KMS-11 (cell line): ENCODE results near the gene SART1.

Experiments
- H2AFZ ChIP-seq: fragments of 200-600 bp; sonication (generic); 2 replicates; pipeline ENCODE4 v1.6.1; 2016; ENCODE audit warnings: antibody characterized with exemption, mixed run types, low read depth
- H3K27ac ChIP-seq: fragments of 200-600 bp; sonication (generic); 2 replicates; pipeline ENCODE4 v1.6.1; 2016; ENCODE audit warnings: mild to moderate bottlenecking, mixed run types
- H3K27me3 ChIP-seq: fragments of 200-600 bp; sonication (generic); 2 replicates; pipeline ENCODE4 v1.6.1; 2017; ENCODE audit warnings: mild to moderate bottlenecking, low read depth, mixed run types, moderate library complexity; ENCODE audit not compliant: insufficient read depth
- H3K36me3 ChIP-seq: fragments of 200-600 bp; sonication (generic); 2 replicates; pipeline ENCODE4 v1.6.1; 2017; ENCODE audit warnings: mild to moderate bottlenecking, mixed run types; ENCODE audit not compliant: insufficient read depth
- H3K4me1 ChIP-seq: fragments of 200-600 bp; sonication (generic); 2 replicates; pipeline ENCODE4 v1.6.1; 2016; ENCODE audit warnings: mild to moderate bottlenecking, low read depth, mixed run types; ENCODE audit not compliant: poor library complexity, severe bottlenecking
- H3K4me2 ChIP-seq: fragments of 200-600 bp; sonication (generic); 2 replicates; pipeline ENCODE4 v1.7.0; 2016; ENCODE audit warnings: mild to moderate bottlenecking, mixed run types
- H3K4me3 ChIP-seq: fragments of 200-600 bp; sonication (generic); IDR thresholded peaks from 2 replicates; pipeline ENCODE4 v1.6.1; 2017; ENCODE audit warnings: low read depth, low read length, mixed read lengths; ENCODE audit not compliant: insufficient read depth
- H3K79me2 ChIP-seq: fragments of 200-600 bp; sonication (generic); 2 replicates; pipeline ENCODE4 v1.6.1; 2016; ENCODE audit warnings: low read depth, mixed run types; ENCODE audit not compliant: insufficient read depth
- H3K9ac ChIP-seq: fragments of 200-600 bp; sonication (generic); 2 replicates; pipeline ENCODE4 v1.6.1; 2016; ENCODE audit warnings: mild to moderate bottlenecking, mixed run types
- H4K20me1 ChIP-seq: fragments of 200-600 bp; sonication (generic); 2 replicates; pipeline ENCODE4 v1.6.1; 2016; ENCODE audit warnings: mild to moderate bottlenecking, mixed run types; ENCODE audit not compliant: insufficient read depth
- CTCF ChIP-seq: fragments of 200-600 bp; sonication (generic); conservative IDR thresholded peaks from 2 replicates; pipeline ENCODE4 v1.6.1; 2017; ENCODE audit warnings: low read depth, mild to moderate bottlenecking, antibody characterized with exemption, low read length, moderate library complexity, mixed read lengths

The SART1 gene

DNA sequence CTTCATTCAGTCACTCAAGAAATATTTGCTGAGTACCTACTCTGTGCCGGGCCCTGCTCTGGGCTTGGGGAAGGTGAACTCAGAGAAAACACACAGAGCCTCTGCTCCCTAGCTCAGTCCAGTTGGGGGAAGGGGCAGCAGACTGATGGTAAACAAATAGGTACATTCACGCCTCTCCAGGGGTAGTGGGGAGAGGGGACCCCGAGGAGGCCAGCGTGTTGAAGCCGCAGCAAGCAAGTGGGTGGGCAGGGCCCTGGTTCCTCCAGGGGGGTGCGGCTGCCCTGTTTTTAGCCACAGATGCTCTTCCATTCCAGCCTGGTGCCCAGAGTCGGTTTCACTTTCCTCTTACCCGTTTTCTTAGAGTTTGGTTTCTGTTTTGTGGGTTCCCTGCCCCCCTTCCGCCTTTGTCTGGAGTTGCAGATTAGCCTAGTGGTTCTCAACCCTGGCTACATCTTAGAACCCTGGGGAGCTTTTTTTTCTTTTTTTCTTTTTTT, 33.6 kb upstream of the SART1 start:
- H2AFZ ChIP-seq: peak overlapping the region; percentile 75
- H3K9ac ChIP-seq: peak overlapping the region; percentile 47; the same call in 1 of the 2 replicates
- H3K79me2 ChIP-seq: no peaks in the 10 kb centered on the region
- peaks cover 35% of the 10 kb centered on the region for H3K4me1 ChIP-seq
- TF ChIP-seq CTCF: no peak
- no peaks in the 10 kb centered on the region for H3K36me3 ChIP-seq
- no peaks in the 10 kb centered on the region for H3K27me3 ChIP-seq
- H3K4me2 ChIP-seq: peak overlapping the region; percentile 91
- peak overlapping the region; percentile 86 for H3K27ac ChIP-seq
- H3K4me3 ChIP-seq: no peak overlapping the region
- no peaks in the 10 kb centered on the region for H4K20me1 ChIP-seq

DNA sequence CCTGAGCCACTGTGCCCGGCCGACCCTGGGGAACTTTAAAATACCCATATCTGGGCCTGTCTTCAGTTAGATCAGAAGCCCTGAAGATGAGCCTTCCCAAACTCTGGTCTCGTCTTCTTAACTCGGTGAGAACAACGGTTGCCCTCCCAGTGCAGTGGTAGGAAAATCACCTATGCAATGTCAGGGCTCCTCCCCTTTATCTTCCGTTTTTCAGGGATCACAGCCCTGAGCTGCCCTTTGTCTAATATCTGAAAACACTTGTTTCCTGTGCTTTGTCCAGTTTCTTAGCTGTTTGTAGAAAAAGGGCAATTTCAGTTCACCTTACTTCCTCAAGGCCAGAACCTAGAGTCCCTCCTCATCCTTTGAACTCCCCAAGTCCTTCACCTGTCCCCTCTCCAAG, 32.9 kb upstream of the SART1 start:
- H2AFZ ChIP-seq: peak overlapping the region; percentile 75
- H3K4me2 ChIP-seq: peak overlapping the region; percentile 91
- peak overlapping the region; percentile 86 for H3K27ac ChIP-seq
- no peaks in the 10 kb centered on the region for H3K27me3 ChIP-seq
- H3K4me3 ChIP-seq: no peak overlapping the region
- no peaks in the 10 kb centered on the region for H3K79me2 ChIP-seq
- peak overlapping the region; percentile 47; the same call in 1 of the 2 replicates for H3K9ac ChIP-seq
- peaks cover 35% of the 10 kb centered on the region for H3K4me1 ChIP-seq
- no peak for TF ChIP-seq CTCF
- no peaks in the 10 kb centered on the region for H4K20me1 ChIP-seq
- no peaks in the 10 kb centered on the region for H3K36me3 ChIP-seq

DNA sequence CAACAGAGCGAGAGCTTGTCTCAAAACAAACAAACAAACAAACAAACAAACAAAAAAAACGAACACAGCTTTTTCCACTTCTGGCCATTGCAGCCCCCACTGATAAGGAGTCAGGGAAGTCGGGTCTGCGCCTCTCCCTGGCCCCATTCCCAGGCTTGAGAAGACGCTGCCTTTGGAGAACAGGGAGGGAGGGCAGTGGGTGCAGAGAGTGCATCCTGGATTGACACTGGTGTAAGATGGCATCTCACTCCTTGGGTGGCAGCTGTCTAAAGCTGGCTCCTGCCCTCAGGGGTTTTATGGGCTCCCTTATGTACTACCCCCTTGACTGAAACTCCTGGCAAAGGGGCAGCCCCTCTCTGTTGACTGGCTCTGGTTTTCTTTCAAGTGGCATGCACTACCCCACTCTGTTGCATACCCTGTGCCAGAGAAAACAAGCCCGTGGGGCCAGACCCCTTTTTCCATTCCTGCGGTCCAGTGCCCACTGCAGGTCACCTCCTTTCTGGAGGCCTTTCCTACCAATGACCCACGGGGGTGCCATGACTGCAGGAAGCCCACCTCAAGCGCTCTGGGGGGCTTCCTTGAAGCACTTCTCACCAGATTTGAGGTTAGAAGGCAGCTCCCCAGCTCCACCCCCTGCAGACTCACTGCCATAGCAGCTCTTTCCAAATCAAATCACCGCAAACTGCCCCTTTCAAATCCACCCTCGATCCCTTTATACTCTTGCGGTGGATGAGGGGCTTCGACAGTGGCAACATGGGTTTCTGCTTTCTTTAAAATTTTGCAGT, 29.6 kb upstream of the SART1 start:
- no peak overlapping the region for H2AFZ ChIP-seq

DNA sequence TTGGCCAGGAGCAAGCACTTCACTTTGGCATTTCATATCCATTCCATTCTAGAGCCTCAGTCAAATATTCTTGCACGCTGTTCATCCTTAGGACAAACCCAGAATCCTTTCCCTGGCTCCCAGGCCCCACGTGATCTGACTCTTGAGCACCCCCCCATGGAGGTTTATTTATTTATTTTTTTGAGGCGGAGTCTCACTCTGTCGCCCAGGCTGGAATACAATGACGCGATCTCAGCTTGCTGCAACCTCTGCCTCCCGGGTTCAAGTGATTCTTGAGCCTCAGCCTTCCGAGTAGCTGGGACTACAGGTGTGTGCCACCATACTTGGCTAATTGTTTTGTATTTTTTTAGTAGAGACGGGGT, 29.0 kb upstream of the SART1 start:
- H4K20me1 ChIP-seq: no peaks in the 10 kb centered on the region
- no peak overlapping the region for H2AFZ ChIP-seq
- H3K27ac ChIP-seq: no peak overlapping the region
- no peak overlapping the region for H3K4me3 ChIP-seq
- peaks cover 35% of the 10 kb centered on the region for H3K4me1 ChIP-seq
- no peaks in the 10 kb centered on the region for H3K27me3 ChIP-seq
- no peak overlapping the region for H3K4me2 ChIP-seq
- no peak overlapping the region for H3K9ac ChIP-seq
- no peaks in the 10 kb centered on the region for H3K36me3 ChIP-seq
- no peaks in the 10 kb centered on the region for H3K79me2 ChIP-seq
- no peak for TF ChIP-seq CTCF

More for the DNA sequence above, 29.6 kb upstream of the SART1 start:
- Histone ChIP-seq H4K20me1 (no peaks in the 10 kb centered on the region), H3K27ac (no peak overlapping the region), H3K27me3 (no peaks in the 10 kb centered on the region), H3K79me2 (no peaks in the 10 kb centered on the region), H3K9ac (no peak overlapping the region), H3K4me3 (no peak overlapping the region), H3K36me3 (no peaks in the 10 kb centered on the region), H3K4me1 (peaks cover 38% of the 10 kb centered on the region), H3K4me2 (no peak overlapping the region)
- TF ChIP-seq CTCF: no peak
